ENCODE data around the gene KCNA5. TPM values are rescaled to one million over a fixed set of nuclear protein-coding genes. Genes with fewer than 3 reads are reported as not detected.

KCNA5 gene
- total and polyA plus RNA-seq, 9 of the 15 experiments (the other 6 are each of a cell fraction or from before 2014, with no cell fraction given): not detected

DNA sequence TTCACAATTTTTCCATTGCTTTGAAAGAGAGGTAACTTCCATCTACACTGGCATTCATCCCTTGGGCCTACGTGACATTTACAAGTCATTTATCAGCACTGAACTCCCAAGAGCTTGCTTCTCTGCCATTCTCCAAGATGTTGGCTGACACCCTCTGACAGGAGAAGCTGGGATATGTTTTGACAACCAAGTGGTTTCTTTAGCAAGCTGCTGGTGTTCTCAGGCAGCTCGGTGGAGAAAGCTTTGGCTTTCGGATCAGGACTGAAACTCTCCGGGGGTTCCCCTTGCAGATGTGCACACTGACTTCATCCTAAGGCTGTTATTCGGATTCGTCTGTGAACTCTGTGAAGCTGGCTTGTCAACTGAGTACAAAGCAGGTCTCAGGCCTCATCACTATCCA lies 15.7 kb downstream of the KCNA5 start:
- TF ChIP-seq GABPA (tag; conservative IDR thresholded peaks at IDR 0.05; ENCODE audit: low read depth) (no peak), MED1 (CRISPR knock-in tag; IDR thresholded peaks at IDR 0.05; ENCODE audit: borderline replicate concordance) (no peak), ILK (tag; IDR thresholded peaks at IDR 0.05; ENCODE audit: borderline replicate concordance, low read depth) (no peak), POLR3A (IDR thresholded peaks at IDR 0.05; ENCODE audit: borderline replicate concordance, extremely low read depth, insufficient read depth, insufficient read length) (no peak), ZNF583 (CRISPR knock-in tag; IDR thresholded peaks at IDR 0.05) (no peak), NCOR1 (IDR thresholded peaks at IDR 0.05) (no peak), ZNF140 (CRISPR knock-in tag; IDR thresholded peaks at IDR 0.05) (no peak), CBFA2T2 (conservative IDR thresholded peaks at IDR 0.05) (no peak), NR2F6 (CRISPR knock-in tag; IDR thresholded peaks at IDR 0.05) (no peak), ESRRB (CRISPR knock-in tag; IDR thresholded peaks at IDR 0.05; ENCODE audit: borderline replicate concordance) (no peak), SIRT6 (IDR thresholded peaks at IDR 0.05; ENCODE audit: low read depth, low read length) (no peak), ZNF431 (CRISPR knock-in tag; IDR thresholded peaks at IDR 0.05) (no peak)
- TF ChIP-seq, protein P1, sequence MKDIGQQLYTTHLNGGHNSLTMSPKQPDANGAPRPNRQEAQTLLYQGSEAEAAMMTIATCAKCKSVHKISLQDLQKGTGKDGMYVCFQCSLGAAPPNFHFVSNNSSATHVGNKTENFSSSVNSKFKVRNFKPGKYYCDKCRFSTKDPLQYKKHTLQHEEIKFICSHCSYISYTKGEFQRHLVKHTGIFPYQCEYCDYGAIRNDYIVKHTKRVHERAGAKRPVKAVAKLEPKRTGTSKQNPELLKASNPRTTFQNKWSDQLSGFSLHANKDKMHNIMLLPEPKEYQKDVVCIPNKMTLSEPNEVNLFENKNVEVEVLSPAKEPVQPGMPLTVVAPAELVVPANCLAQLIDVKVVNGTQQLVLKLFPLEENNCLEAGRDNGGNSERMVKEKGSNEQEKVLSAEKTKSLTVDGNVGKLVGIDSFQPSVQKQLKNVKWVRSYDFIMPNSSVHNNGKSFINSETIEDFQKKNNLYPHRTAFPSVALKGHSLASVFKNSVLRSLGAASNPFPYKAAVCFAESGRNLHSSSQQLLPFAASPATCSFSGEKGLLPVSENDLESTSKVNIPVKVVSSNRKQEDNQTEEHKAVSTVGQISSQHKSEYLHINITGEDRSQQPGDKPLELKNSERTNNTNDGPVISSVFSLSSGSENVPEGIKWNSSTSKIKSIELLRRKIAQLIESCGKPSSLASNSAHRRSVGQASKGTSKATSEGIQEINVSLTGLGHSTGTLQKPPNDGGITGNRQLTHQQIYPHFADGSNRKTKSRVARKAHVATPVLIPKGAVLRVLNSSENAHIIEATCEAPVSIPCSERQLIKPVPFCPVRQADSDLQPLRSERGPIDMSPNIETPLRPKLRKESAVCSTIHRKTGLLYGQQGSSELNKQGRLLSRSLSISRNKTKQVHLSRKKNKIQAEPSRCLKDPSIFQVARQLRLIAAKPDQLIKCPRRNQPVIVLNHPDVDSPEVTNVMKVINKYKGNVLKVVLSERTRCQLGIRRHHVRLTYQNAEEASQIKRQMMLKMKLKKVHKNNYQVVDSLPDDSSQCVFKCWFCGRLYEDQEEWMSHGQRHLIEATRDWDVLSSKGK (CRISPR knock-in tag; IDR thresholded peaks at IDR 0.05): no peak
- DNase-seq (ENCODE audit: extremely low read depth in 1 of 4, low spot score in 3 of 4) (no peak), FAIRE-seq (no peak), ATAC-seq (no peak)
- POLR2A ChIA-PET: interaction anchor here (0.6 to 0.7 kb wide), 2 partner anchors 192 to 754 kb away, joined by 3 read pairs; no protein-coding TSS in a partner anchor
- no peaks in the 10 kb centered on the region for H3K36me3 ChIP-seq (ENCODE audit: control insufficient read depth, insufficient read depth, low read length)
- WGBS (ENCODE audit: insufficient coverage, low coverage, missing lambda C conversion rate): 4% methylated on average over 6 of the region's 6 CpGs
- no peak overlapping the region for H3K4me2 ChIP-seq (ENCODE audit: insufficient read depth, low read length)
- no peak overlapping the region for H2AFZ ChIP-seq (ENCODE audit: low read depth, low read length)
- BruUV-seq (replicated peaks): no TSS peak
- H3K4me1 ChIP-seq (replicated peaks in 1 of 2; ENCODE audit: control insufficient read depth in 2 of 2, insufficient read depth in 2 of 2, low read length in 2 of 2): no peaks in the 10 kb centered on the region
- H3K4me3 ChIP-seq: no peak overlapping the region
- H3K27me3 ChIP-seq (ENCODE audit: control insufficient read depth in 2 of 2, insufficient read depth in 2 of 2, low read length in 2 of 2): no peaks in the 10 kb centered on the region
- in situ Hi-C loops (cut with MboI): no loop called here
- no peaks in the 10 kb centered on the region for H3K9me1 ChIP-seq (ENCODE audit: control insufficient read depth, insufficient read depth, low read length)
- CTCF ChIA-PET (ENCODE audit: low intra/inter-chr PET ratio): no interaction called here
- no peaks in the 10 kb centered on the region for H3K79me2 ChIP-seq (ENCODE audit: control insufficient read depth, insufficient read depth, low read length)
- H4K20me1 ChIP-seq (replicated peaks; ENCODE audit: control insufficient read depth, insufficient read depth, low read length): no peaks in the 10 kb centered on the region
- H3K9ac ChIP-seq (ENCODE audit: insufficient read depth in 1 of 2, low read depth in 2 of 2, low read length in 2 of 2): no peak overlapping the region
- intact Hi-C loops (cut with micrococcal nuclease): no loop called here
- H3K27ac ChIP-seq (ENCODE audit: extremely low read depth, low read depth, low read length): no peak overlapping the region
- no peaks in the 10 kb centered on the region for H3K9me3 ChIP-seq (replicated peaks; ENCODE audit: control insufficient read depth, insufficient read depth, low read depth, low read length)
